HG03135 (cell line): Measurements from ENCODE around the gene LEPR.
"Not testable (repeated sequence)": the region's sequence is repeated elsewhere in the genome, so short reads cannot be mapped to it uniquely, and the experiment has no call there.

Source experiments
- ATAC-seq: cut with Tn5 transposase; IDR thresholded peaks from one replicate; pipeline ENCODE4 v1.9.1; 2021; ENCODE audit warnings: mild to moderate bottlenecking, moderate library complexity; ENCODE audit not compliant: unreplicated experiment

LEPR gene

GRCh38 chr1:65420590-65421350 is at the start of gene LEPR, which contains the start of gene LEPROT:
Gene LEPR (plus strand): TSS chr1:65420668. CDS start chr1:65565566, 144,898 bp downstream.
Gene LEPROT (plus strand): TSS chr1:65420668. CDS start chr1:65420725, 57 bp downstream.
- ATAC-seq: peak; percentile 4

GRCh38 chr1:65371544-65371943 is 48.9 kb upstream of the LEPR start:
- no peak for ATAC-seq

DNA sequence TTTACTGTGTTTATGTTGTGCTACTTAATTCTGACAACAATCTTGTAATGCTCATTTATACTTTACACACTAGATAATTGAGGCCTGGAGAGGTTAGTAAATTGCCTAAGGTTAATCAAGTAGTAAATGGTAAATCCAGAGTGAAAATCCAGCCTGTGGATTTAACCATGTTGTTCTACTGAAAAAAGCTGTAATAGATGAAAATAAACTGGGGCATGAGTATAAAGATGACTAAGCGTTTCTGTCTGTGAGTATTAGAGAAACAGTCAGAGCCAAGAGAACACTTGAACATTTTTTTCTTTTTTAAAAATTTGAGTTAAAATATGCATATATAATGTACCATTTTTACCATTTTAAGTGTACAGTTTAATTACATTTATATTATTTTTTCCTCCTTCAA is 47.9 kb upstream of the LEPR start:
- no peak for ATAC-seq

- no peak for ATAC-seq
Observed at GRCh38 chr1:65377496-65378246, 42.8 kb upstream of the LEPR start.

- no peak for ATAC-seq
Observed at GRCh38 chr1:65378247-65378946, 42.1 kb upstream of the LEPR start.

- ATAC-seq: not testable (repeated sequence)
Observed at GRCh38 chr1:65384426-65384825, 36.0 kb upstream of the LEPR start.

GRCh38 chr1:65386439-65386838 is 34.0 kb upstream of the LEPR start:
- no peak for ATAC-seq

DNA sequence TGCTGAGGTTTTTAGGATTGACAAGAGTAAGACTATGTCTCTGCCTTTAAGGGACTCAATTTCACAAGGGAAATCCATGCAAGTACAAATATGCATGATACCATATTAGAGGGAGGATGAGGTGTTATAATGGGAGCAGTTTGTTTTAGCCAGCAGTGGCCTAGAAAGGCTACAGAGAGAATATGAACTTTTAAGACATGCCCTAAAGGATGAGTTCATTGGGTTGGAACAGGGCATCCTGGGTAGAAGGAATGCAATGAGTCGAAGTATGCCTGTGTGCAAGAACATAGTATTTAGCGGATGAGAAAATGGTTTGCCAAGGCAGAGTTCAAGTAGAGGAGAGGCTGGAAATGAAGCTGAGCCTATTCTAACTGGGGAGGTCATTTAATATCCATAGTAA is 32.6 kb upstream of the LEPR start:
- ATAC-seq: no peak

GRCh38 chr1:65388908-65389695 is 31.4 kb upstream of the LEPR start:
- ATAC-seq: no peak

DNA sequence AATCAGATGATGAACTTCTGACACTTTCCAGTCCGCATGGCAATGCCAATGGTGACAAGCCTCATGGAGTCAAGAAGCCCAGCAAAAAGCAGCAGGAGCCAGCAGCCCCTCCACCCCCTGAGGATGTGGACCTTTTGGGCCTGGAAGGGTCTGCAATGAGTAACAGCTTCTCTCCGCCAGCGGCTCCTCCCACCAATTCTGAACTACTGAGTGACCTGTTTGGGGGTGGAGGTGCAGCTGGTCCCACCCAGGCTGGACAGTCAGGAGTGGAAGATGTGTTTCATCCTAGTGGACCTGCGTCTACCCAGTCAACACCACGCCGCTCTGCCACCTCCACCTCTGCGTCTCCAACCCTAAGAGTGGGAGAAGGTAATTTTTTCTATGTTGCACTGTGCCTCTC is 28.0 kb upstream of the LEPR start:
- no peak for ATAC-seq

GRCh38 chr1:65393347-65393746 is 27.1 kb upstream of the LEPR start:
- ATAC-seq: peak; percentile 80

DNA sequence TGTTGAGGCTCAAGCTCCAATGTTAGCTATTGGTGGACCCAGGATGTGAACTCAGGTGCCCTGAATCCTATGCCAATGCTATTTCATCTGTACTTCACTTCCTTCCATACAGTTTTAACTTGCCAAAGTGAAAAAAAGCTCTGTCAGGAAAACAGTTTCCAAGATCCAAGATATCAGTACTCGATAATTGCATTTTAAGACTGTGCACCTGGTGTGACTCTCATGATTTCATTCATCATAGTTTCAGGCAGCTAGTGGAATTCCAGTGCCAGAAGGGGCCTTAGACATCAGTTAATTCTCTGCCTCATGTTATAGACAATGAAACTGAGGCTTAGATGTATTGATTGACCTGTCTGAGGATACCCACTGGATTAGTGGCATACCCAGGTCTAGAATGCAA is 26.5 kb upstream of the LEPR start:
- no peak for ATAC-seq

- ATAC-seq: no peak
Observed at GRCh38 chr1:65395887-65396612, 24.4 kb upstream of the LEPR start.

DNA sequence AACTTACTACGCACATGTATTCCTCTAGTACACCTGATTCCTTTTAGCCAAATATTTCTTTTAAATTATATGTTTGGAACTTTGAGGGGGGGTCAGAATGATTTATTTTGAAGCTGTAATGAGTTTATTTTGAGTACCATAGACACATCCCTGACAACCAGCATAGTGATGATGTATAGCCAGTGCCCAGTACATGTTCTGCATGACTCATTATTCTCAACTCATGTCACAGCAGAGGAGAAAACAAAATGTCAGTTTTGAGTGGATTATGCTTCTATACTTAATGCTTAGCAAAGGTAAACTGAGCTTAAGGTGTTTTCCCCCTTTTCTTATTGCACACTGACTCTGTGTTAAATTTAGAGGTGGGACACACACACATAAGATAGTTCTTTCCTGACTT is 22.4 kb upstream of the LEPR start:
- ATAC-seq: no peak

- ATAC-seq: no peak
Observed at GRCh38 chr1:65399003-65399402, 21.5 kb upstream of the LEPR start.

- no peak for ATAC-seq
Observed at GRCh38 chr1:65401612-65402011, 18.9 kb upstream of the LEPR start.

GRCh38 chr1:65404941-65405340 is 15.5 kb upstream of the LEPR start:
- no peak for ATAC-seq

DNA sequence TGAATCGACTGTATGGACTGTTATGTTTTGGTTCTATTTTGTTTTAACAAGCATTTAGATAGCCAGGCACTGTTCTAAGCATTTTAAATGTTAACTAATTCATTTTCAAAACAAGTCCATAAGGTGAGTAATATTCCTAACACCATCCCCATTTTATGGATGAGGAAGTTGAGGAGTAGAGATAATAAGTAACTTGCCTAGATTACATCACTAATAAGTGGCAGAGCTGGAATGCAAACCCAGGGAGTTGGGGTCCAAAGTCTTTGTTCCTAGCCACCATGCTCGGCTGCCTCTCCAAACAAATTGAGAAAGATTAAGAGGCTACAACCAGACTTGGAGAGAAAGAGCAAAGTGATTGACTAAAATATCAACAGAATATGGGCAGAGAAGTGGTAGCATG is 12.6 kb upstream of the LEPR start:
- ATAC-seq: no peak

DNA sequence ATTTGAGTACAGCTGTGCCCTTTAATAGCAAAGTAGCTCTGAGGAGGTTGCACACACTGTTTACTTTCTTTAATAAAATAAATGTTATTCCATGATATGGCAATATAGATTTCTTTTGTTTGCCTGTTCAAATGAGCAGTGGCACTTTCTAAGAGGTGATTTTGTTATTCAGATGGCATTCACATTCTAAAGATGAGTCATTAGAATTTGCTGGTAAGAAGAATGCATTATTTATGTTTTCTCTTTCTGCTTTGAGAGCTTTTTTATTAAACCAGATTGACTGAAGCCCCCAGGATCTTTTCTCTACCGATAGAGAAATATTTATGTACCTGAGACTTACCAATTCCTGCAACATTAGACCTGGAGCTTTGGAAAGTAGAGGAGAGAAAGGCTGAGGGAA is 11.2 kb upstream of the LEPR start:
- ATAC-seq: no peak

DNA sequence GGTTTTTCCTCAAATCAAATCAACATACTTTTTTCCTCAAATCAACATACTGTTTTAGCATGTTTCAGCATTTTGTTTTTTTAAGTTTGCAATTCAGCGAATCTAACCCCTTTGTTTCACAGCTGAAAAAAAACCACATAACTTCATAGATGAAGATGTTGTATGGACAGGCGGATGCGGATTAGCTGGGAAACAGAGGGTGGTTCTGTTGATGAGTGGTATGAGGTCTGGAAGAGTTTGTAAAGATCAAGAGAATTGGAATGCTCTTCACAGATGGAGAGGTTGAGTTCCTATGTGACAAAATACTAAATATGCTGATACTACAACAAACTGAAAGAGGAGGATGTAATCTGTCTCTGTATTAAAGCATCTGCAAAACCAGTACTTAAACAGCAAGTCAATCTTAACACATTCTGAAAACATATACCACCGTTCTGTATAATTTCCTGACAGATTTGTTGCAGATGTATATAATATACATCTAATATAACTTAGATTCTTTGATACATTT is 10.6 kb upstream of the LEPR start:
- no peak for ATAC-seq
